ENCODE measurements around the gene FOXS1. TPM values are rescaled to one million over a fixed set of nuclear protein-coding genes. Genes with fewer than 3 reads are reported as not detected.

Gene FOXS1
- polyA plus RNA-seq, 3 donors = 3.5 to 6.5 (median 5.3) TPM

DNA sequence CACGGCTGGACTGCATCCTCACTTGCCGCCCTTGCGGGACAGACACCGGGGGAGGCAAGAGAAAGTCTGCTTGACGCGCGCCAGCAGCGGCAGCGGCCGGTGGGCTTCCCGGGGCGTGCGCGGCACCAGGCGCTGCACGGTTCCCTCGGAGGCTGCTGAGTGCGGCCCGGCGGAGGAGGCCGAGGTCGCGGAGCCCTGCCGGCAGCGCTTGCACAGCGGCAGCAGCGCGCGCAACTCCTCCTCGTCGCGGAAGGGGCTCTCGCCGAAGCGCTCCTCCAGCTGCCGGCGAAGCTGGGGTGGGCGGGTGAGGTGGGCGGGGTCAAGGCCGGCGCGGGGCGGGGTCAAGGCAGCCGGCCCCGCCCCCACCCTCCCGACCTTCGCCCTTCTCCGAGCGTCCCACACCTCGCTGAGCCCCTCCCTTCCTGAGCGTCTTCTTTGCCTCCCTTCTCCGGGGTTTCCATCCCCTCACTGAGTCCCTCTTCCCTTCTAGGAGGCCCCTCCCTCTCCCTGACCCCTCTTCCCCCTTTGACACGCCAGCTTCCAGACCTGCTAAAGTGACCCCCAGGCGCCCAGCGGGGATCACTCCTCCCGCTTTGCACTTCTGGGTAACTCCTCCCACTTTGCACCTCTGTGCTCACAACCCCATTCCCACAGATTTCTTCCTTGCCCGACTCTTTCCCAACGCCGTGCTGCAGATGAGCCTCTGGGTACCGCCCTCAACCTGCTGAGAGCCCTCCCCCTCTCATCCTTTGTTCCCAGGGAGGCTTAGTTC is 16.2 kb upstream of the FOXS1 start:
- peak in 1 of 3 donors; percentile 52 for DNase-seq (ENCODE audit: low read depth in 3 of 3, low spot score in 2 of 3)

DNA sequence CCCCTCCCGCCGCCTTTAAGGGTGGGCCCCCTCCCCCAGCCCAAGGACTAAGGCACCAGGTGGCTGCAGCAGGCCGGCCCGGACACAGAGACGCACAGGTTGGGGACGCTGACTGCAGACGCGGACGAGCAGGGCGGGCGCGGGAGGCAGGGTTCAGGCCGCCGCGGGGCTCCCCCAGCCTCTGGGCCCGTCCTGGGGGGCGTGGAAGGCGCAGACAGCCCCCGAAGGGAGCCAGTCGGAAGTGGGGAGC is 15.7 kb upstream of the FOXS1 start:
- DNase-seq (ENCODE audit: low read depth in 3 of 3, low spot score in 2 of 3) = no peak

DNA sequence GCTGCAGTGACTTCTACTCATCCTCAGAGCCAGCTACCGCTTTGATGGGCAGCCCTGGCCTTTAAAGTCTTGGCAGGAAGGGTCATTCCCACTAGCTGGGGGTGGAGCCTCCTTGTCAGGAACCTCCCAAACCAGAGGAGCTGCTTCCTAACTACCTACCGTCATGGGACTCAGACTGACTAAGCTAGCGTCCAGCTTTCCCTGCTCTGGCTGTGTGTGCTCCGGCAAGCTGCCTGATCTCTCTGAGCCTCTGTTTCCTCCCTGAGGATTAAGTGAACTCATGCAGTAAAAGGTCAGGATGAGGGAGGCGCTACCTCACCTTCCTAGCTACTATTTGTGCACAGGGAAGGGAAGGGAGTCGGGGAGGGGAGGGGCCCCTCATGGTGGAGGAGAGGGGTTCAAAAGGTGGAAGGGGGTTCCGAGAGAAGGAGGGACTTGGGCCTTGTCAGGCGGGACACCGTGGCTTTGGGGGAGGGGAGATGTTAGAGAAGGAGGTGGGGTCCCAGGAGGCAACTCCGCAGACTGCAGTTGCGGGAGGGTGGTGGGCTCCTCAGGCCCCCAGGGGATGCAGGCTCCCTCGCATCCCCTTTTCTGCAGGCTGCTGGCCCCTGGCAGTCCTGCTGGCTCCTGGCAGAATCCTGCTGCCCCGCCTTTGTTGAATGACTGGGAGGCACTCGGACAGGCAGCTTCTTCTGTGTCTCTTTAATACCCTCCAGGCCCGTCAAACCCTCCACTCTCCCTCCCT is 15.2 kb upstream of the FOXS1 start:
- DNase-seq (ENCODE audit: low read depth in 3 of 3, low spot score in 2 of 3) = no peak

DNA sequence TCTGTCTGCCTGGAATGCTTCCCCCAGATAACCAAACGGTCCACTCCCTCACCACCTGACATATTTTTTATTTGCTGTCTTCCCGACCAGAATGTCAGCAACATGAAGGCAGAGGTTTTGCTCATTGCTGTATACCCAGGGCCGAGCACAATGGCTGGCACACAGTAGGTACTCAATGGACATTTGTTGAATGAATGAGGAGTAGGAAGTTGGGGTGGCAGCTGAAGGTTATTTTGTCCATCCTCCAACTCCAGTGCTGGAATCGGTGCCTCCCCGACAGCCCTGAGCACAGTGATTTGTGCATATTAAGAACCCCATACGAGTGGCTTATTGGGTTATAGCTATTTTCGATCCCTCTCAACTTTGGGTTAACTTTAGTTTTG is 14.6 kb upstream of the FOXS1 start:
- no peak for DNase-seq (ENCODE audit: low read depth in 3 of 3, low spot score in 2 of 3)

DNA sequence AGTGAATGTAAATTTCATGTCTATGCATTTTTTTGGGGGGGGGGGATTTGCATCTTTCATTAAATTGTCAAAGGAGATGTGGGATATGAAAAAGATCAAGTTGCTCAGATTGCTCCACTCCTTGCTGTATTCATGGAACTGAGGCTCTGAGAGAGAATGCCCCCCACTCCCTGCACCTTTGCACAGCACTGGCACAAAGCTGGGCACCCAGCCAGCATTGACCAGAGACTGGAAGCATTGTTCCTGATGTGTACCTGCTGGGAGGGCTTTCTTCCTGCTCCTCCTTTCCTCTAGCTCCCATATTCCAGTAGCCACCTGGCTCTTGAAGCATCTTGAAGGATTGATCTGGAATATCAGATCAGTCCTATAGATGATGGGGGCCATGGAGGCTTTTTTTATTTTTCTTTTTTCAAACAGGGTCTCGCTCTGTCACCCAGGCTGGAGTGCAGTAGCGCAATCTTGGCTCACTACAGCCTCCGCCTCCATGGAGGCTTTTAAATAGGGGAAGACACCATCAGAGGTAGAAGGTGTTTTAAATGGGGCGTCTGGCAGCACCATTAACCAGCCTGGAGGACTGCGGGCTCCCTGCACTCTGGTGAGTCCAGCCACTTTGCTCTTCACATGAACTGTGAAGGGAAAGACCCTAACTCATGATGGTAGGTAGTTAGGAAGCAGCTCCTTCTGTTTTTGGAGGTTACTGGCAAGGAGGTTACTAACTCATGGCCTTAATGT is 14.0 kb upstream of the FOXS1 start:
- no peak for DNase-seq (ENCODE audit: low read depth in 3 of 3, low spot score in 2 of 3)

DNA sequence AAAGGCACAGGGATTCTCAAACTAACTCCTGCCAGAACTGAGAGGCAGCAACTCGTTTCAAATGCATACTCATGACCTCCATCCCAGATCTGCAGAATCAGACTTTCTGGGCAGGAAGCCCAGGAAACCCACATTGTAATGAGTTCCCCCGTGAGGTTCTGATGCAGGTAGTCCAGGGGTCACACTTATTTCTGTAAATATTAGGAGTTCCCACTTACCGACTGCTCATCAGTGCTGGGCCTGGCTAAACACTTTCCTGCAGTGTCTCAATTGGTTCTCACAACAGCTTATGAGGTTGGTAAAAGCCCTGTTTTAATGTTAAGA is 13.3 kb upstream of the FOXS1 start:
- no peak for DNase-seq (ENCODE audit: low read depth in 3 of 3, low spot score in 2 of 3)

DNA sequence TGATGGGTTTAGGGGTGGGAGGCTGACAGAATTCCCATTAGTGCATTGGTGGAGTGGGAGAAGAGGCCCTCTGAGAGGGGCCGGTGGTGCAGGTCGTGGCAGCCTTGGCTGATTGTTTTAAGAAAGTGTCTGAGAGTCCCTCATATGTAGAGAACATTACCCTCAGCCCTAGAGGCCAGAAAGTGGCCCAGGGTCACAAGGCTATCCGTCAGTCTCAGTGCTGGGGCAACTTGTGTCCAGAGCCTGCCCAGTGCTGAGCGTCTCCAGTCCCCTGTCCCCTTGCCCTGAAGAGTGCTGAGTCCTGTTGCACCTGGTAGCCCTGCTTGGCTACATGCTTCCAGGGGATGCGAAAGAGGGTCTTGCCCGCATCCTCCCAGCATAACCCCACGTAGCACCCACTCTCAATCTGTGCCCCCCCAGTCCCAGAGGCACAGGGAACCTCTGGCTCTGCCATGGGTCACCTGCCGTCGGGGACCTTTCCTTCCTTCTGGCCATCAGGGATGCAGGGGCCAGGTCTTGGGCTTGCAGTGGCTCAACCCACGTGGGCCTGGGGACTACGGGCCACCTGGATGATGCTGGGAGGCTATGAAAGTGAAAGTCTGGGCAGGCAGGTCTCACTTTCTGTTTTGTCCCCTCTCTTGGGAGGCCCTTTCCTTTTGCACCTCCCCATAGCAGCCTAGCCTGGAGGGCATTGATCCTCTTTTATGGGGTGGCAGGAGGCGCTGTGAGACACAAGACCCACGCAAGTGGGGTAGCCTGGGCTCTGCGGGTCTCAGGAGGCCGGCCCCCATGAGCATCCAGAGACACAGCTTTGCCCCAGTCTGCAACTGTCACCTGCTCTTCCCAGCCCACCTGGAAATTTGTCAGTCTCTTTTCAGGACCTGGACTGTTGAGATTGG is 12.7 kb upstream of the FOXS1 start:
- DNase-seq (ENCODE audit: low read depth in 3 of 3, low spot score in 2 of 3) = no peak

DNA sequence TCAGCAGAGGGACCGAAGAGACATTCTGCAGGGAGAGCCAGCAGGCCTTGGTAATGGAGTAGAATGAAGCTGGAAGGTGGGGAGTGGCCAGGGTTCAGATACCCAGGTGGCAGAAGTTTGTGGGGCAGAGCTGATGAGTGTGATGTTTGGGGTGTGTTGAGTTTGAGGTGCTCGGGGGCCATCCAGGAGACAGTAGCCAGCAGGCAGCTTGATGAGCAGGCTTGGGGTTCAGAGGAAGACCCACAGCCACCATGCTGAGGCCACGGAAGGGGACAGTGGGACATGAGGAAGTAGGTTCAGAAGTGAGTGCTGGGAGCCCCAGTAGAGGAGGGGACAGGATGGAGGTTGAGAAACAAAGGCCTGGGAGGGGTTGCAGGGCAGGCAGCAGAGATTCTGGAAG is 11.1 kb upstream of the FOXS1 start:
- no peak for DNase-seq (ENCODE audit: low read depth in 3 of 3, low spot score in 2 of 3)

DNA sequence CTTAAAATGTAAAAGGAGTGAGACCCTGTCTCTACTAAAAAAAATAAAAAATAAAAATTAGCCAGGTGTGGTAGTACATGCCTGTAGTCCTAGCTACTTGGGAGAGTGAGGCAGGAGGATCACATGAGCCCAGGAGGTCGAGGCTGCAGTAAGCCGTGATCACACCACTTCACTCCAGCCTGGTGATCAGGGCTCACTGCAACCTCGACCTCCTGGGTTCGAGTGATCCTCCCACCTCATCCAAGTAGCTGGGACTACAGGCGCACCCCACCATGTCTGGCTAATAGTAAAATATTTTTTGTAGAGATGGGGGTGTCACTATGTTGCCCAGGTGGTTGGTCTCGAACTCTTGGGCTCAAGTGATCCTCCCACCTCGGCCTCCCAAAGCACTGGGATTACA is 8.1 kb upstream of the FOXS1 start:
- DNase-seq (ENCODE audit: low read depth in 3 of 3, low spot score in 2 of 3) = no peak

DNA sequence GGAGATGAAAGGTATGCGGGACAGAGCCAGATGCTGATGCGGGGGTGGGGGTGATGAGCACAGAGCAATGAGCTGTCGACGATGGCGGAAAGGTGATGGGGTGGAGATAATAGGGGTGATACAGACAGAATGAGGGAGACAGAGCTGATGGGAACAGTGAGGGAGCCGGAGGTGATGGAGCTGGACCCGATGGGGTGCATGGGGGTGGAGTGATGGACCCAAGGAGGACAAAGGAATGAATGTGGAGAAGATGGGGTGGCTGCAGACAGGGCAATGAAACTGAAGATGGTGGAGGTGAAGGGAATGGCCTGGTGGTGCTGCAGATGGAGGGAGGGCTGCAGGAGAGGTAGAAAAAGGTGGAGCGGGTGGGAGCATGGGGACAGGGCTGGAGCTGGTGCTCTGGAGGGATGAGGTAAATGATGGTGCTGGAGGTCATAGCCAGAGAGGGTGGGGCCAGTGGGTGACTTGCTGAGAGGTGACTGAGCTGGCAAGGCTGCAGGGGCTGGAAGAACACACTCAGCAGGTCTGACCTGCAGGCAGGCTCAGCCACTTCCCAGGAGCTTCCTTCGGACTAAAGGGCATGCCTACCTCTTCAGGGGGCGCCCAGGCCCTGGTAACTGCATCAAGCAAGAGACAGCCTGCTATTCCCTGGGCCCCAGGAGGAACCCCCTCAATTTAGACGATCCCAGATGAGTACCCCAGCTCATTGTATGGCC is 6.0 kb upstream of the FOXS1 start:
- no peak for DNase-seq (ENCODE audit: low read depth in 3 of 3, low spot score in 2 of 3)

DNA sequence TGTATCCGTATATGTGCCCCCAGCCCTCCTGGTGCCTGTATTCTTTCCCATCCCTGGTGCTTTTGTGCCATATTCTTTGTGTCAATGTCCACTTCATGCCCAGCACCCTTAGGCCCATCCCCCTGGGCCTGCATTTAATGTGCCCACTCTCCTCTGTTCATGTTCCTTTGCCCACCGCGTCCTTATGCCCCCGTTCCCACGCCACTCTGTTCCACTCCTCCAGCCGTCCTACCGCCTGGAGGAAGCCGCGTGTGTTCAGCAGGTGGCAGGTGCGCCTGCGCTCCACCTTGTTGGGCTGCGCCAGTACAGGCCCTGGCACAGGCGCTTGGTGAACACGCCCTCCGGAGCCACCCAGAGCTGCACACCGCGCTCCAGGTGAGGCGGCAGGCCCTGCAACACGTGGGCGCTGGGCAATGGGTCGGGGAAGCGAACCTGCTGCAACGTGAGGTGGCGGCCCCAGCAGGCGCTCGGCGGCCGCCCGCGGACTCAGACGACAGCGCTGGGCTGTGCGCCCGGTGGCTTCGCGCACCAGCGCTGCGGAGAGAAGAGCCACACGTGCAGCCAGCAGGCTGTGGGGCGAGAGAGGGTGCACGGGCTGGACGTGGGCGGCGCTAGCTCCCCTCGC is 4.0 kb upstream of the FOXS1 start:
- no peak for DNase-seq (ENCODE audit: low read depth in 3 of 3, low spot score in 2 of 3)

DNA sequence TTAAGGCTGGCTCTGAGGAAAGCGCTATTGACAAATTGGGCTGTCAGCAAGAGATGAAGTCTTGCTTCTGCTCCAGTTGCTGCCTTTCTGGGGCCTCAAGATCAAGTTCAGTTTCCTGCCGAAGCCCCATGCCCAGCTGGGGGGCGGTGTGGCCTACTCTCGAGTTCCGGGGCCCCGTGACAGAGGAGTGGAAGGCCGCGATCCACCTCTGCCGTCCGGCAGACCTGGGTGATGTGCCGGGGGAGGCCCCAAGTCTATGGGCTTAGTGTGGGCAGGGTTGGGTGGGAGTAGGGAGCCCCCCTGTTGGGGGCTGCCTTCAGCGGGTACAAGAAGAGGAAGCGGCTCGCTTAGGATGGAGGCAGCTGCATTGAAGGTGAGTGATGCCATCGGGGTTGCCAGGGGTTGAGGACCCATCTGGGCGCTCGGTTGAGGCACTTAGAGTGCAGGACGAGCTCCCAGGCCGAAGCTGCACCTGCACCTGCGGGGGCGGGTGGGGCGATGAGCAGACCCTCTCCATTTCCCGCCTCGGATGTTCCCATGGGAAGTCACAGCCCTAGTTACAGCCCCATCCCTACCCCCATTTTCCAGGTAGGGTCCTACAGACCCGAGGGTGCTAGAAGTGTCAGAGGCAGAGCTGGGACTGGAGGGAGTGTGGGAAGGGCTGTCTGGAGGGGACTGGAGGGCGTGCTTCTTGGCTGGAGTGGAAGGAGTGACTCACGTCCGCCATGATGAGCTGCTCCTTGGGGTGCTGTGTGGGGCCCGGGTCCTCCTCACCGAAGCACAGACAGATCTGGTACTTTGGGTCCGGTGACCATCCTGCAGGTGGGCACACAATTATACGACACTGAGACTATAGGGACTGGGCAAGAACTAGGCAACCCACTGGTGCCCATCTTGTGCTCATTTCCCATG is 2.9 kb upstream of the FOXS1 start:
- no peak for DNase-seq (ENCODE audit: low read depth in 3 of 3, low spot score in 2 of 3)

DNA sequence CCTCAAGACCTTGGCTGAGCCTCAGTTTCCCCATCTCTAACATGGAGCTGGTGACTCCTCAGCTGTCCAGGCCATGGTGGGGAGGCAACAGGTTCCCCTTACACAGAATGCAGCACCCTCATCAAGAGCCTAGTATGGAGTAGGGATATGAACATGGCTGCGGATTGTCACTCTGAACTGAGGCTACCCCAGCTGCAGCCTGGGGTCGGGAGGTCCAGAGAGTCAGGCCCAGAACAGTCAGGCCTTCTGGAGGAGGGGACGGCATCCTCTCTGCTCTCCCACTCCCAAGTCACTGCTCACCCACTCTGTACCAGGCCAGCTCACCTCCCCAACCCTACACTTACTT is 1.4 kb upstream of the FOXS1 start:
- DNase-seq (ENCODE audit: low read depth in 3 of 3, low spot score in 2 of 3) = no peak

DNA sequence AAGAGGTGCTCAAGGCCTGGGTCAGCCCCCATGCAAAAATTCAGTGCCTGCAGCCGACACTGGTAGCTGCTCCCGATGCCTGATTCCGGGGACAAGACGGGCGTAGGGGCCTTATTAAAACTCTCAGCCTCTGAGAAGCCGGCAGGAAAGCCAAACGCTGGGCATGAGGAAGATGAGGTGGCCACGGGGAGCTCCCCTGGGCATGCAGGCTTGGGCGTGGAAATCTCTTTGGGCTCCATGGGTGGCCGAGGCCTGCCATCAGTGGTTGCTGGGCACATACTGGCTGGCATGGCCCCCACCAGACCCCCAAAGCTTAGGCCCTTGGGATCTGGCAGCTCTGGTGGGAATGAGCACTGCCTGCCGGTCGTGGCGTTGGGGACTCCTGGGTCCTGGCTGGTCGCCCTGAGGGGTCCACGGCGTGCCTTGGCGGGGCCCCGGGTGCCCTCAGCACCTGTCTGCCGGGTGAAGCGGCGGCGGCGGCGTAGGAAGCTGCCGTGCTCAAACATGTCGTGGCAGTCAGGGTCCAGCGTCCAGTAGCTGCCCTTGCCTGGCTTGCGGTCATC is 586 bp downstream of the FOXS1 start:
- DNase-seq (ENCODE audit: low read depth in 3 of 3, low spot score in 2 of 3) = no peak

DNA sequence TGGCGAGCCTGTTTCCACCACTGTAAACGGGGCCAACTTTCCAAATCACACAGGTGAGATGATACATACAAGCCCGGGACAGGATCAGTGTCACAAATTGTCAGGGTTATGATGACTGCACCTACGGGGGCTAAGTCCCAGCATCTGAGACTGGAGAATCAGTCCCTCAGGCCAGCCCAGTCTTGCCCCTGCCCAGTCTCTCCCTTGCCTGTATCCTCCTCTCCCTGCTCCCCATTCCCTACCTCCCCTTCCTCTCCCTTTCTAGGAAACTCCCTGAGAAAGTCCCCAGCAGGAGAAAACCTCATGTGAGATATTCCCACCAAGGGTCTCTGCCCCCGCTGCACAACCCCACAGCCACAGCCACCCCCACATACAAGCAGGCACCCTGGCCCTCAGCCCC is 1.5 kb downstream of the FOXS1 start:
- DNase-seq (ENCODE audit: low read depth in 3 of 3, low spot score in 2 of 3) = no peak

DNA sequence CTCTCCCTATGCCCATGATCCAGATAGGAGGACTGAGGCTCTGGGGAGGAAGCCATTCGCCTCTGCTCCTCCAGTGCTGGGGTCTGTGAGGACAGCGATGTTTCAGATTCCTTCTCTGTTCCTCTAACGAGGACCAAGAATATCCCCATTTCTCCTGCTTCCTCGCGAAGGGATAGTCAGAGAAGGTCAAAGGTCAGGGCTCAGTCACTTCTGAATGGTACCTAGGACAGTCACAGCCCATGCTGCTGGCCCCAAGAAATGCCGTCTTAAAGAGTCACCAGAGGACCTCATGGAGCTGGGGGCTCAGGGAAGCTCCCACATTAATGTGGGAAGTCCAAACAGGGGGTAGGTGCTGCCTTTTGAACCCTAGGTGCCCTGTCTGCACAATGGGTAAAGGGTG is 2.1 kb downstream of the FOXS1 start:
- DNase-seq (ENCODE audit: low read depth in 3 of 3, low spot score in 2 of 3) = no peak

DNA sequence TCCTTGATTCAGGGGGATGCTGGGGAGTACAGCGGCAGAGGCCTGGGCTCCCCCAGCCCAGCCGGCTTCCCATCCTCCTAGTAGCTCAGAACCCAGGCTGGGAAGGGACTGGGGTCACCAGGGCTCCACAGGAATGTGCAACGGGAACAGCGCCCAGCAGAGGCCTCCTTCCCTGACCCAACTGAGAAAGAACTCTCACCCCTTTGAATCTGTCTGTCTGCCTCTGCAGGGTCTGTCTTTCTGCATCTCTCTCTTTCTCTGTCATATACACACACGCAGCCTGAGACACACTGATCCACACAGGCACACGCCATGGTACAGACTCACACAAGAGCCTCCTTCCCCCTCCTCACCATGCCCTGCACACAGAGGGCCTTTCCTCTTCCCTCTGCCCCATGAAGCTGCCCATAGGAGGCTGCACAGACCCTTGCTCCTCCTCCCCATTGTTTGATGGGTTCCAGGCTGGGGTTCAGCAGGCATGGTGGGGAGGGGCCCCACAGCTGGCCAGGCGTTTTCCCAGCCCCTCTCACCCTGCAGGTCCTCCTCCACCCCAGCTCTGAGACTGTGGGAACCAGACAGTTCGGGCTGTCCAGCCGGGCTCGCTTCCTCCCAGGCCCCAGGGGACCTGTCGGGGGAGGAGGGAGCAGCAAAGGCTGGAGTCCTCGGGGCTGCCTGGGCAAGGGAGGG is 2.8 kb downstream of the FOXS1 start:
- peak in 2 of 3 donors; percentile 62 to 69 for DNase-seq (ENCODE audit: low read depth in 3 of 3, low spot score in 2 of 3)

DNA sequence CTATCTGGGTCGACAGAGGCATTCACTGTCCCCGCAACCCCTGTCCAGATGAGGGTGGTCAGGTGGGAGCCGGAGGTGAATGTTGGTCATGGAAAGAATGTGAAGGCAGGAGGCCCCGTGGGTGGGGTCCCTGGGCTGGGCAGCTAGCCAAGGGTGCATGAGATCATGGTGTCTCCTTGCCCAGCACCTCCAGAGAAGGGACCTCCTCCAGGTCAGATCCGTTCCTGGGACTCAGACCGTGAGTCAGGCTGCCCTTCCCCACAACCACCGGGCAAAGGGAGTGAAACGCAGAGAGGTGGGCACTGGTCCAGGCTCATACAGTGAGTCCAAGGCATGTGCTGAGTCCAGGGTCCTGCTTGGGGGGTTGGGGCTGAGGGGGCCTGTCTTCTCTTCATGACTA is 3.5 kb downstream of the FOXS1 start:
- DNase-seq (ENCODE audit: low read depth in 3 of 3, low spot score in 2 of 3) = no peak

Data from right renal cortex interstitium (tissue), 3 donors.